ENCODE measurements around the gene FAM110C.

- TF ChIP-seq YY1 (IDR thresholded peaks at IDR 0.05) (no peak), CTCF (IDR thresholded peaks at IDR 0.05; ENCODE audit: low read depth, low read length, missing input control) (no peak), GABPA (IDR thresholded peaks at IDR 0.05 in 1 of 2, conservative IDR thresholded peaks at IDR 0.05 in 1 of 2) (no peak), HNF4G (IDR thresholded peaks at IDR 0.05) (no peak), REST (IDR thresholded peaks at IDR 0.05) (no peak), TAF1 (conservative IDR thresholded peaks at IDR 0.05) (no peak), ATF3 (IDR thresholded peaks at IDR 0.05) (no peak), MAX (IDR thresholded peaks at IDR 0.05) (no peak), EGR1 (IDR thresholded peaks at IDR 0.05; ENCODE audit: low read depth in 2 of 2) (no peak), RAD21 (IDR thresholded peaks at IDR 0.05) (no peak), FOXA1 (IDR thresholded peaks at IDR 0.05) (no peak), ZBTB33 (IDR thresholded peaks at IDR 0.05) (no peak), JUND (IDR thresholded peaks at IDR 0.05) (no peak)
Observed at GRCh38 chr2:71309-72035, 25.2 kb upstream of the FAM110C start.
